NT2/D1 (cell line): ENCODE results near the gene OTOG.
A peak's percentile ranks its signal among the peaks of the same experiment; 100 is the strongest.

Source experiments
- DNase-seq: peaks from one replicate; pipeline ENCODE4 v3.0.0-alpha.2; 2011; ENCODE audit warnings: low read depth, low spot score
- H3K27me3 ChIP-seq: 2 replicates; pipeline ENCODE4 v1.6.0; 2011; ENCODE audit warnings: mild to moderate bottlenecking; ENCODE audit not compliant: insufficient read length, insufficient read depth
- H3K36me3 ChIP-seq: 2 replicates; pipeline ENCODE4 v1.6.1; 2011; ENCODE audit warnings: mild to moderate bottlenecking, low read length, mixed read lengths; ENCODE audit not compliant: insufficient read depth, insufficient read length
- H3K4me1 ChIP-seq: 2 replicates; pipeline ENCODE4 v1.5.1; 2011; ENCODE audit not compliant: insufficient read depth, insufficient read length
- H3K4me3 ChIP-seq: 2 replicates; pipeline ENCODE4 v1.5.1; 2011; ENCODE audit warnings: low read depth; ENCODE audit not compliant: insufficient read length
- H3K9ac ChIP-seq: 2 replicates; pipeline ENCODE4 v1.6.0; 2011; ENCODE audit warnings: low read depth; ENCODE audit not compliant: insufficient read length
- H3K9me3 ChIP-seq: 2 replicates; pipeline ENCODE4 v1.5.1; 2011; ENCODE audit warnings: mild to moderate bottlenecking, low read length; ENCODE audit not compliant: insufficient read depth
- SUZ12 ChIP-seq: IDR thresholded peaks from 2 replicates; pipeline ENCODE4 v1.6.1; 2011; ENCODE audit not compliant: insufficient read length, insufficient read depth; ENCODE audit errors: extremely low read depth
- YY1 ChIP-seq: IDR thresholded peaks from 2 replicates; pipeline ENCODE4 v1.6.1; 2011; ENCODE audit not compliant: insufficient read length, insufficient read depth
- ZNF274 ChIP-seq: IDR thresholded peaks from 2 replicates; pipeline ENCODE4 v1.6.1; 2011; ENCODE audit warnings: mild to moderate bottlenecking, low read depth, low read length

The OTOG gene, protein sequence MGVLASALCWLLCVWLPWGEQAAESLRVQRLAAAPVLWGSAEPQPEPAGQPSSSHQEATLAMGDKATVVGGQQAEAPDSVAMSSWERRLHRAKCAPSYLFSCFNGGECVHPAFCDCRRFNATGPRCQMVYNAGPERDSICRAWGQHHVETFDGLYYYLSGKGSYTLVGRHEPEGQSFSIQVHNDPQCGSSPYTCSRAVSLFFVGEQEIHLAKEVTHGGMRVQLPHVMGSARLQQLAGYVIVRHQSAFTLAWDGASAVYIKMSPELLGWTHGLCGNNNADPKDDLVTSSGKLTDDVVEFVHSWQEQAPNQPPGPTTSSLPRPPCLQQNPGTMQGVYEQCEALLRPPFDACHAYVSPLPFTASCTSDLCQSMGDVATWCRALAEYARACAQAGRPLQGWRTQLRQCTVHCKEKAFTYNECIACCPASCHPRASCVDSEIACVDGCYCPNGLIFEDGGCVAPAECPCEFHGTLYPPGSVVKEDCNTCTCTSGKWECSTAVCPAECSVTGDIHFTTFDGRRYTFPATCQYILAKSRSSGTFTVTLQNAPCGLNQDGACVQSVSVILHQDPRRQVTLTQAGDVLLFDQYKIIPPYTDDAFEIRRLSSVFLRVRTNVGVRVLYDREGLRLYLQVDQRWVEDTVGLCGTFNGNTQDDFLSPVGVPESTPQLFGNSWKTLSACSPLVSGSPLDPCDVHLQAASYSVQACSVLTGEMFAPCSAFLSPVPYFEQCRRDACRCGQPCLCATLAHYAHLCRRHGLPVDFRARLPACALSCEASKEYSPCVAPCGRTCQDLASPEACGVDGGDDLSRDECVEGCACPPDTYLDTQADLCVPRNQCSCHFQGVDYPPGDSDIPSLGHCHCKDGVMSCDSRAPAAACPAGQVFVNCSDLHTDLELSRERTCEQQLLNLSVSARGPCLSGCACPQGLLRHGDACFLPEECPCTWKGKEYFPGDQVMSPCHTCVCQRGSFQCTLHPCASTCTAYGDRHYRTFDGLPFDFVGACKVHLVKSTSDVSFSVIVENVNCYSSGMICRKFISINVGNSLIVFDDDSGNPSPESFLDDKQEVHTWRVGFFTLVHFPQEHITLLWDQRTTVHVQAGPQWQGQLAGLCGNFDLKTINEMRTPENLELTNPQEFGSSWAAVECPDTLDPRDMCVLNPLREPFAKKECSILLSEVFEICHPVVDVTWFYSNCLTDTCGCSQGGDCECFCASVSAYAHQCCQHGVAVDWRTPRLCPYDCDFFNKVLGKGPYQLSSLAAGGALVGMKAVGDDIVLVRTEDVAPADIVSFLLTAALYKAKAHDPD (N-terminal part only)

DNA sequence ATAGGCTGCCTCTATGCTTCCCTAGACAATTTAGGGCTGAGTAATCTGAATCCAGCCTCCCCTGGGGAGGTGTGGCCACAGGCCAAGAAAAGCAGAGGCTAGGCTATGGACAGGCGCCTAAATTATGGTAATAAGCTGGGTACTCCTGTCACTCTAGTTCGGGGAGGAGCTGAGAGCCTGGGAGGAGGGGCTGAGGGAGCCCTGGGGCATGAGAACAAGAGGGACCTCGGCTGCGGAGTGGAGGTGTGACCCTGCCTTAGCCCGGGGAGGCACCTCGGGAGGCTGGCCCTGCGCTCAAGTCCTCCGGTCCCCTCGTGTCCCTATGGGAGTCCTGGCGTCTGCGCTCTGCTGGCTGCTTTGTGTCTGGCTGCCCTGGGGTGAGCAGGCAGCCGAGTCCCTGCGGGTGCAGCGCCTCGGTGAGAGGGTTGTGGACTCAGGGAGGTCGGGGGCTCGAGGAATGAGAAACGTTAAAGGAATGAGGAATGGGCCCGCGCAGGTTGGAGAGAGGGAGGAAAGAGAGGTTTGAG lies at the start of gene OTOG:
TSS of gene OTOG (plus strand) at position 209 of the 527 bp plus-strand sequence. CDS start at position 323, 114 bp downstream.
- Histone ChIP-seq H3K9me3 (no peaks in the 10 kb centered on the region), H3K9ac (peak within 1 kb of the TSS; percentile 64), H3K27me3 (peaks cover 18% of the 10 kb centered on the region), H3K4me3 (peak within 1 kb of the TSS; percentile 37), H3K4me1 (peaks cover 15% of the 10 kb centered on the region), H3K36me3 (no peaks in the 10 kb centered on the region)
- TF ChIP-seq SUZ12 (no peak), ZNF274 (no peak), YY1 (no peak)
- DNase-seq, result no peak

DNA sequence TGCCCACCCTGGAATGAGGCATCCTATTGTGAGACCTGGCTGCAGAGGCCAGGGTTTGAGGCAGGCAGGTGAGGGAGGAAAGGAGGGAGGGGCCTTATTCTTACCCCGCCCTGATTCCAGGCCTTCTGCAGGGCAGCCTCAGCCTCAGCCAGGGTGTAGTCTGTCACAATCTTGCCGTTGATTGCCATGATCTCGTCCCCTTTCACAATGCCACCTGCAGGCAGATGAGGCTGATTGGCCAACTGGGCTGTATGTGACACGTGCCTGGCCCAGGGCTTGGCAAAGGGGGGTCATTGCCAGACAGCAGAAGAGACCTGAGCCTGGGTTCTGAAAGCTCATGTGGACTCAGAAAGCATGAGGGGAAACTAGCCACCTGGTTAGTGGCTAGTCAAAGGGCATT lies 49.0 kb upstream of the OTOG start:
- no peak for DNase-seq
- Histone ChIP-seq H3K9ac (no peak overlapping the region), H3K9me3 (no peaks in the 10 kb centered on the region), H3K27me3 (no peaks in the 10 kb centered on the region), H3K4me1 (no peaks in the 10 kb centered on the region), H3K4me3 (no peak overlapping the region), H3K36me3 (no peaks in the 10 kb centered on the region)
- TF ChIP-seq SUZ12 (no peak), ZNF274 (no peak), YY1 (no peak)

DNA sequence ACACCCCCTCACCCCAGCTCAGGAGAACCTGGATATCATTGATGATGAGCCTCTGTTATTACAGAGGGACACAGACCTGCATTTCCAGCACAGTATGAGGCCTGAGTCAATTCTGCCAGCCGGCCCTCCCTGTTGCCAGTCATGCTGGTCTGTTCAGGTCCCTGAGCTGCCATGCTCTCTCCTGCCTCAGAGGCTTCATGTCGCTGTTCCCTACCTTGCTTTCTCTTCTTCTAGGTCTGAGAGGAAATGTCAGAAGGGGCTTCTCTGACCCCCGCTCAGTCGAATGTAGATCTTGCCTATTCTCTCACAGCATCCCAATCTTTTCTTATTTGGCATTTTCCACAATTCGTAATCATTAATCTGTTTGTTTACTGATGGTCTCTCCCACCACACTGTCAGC lies 48.6 kb upstream of the OTOG start:
- H3K27me3 ChIP-seq, result no peaks in the 10 kb centered on the region
- H3K4me1 ChIP-seq, result no peaks in the 10 kb centered on the region
- DNase-seq, result no peak
- no peak for TF ChIP-seq SUZ12
- no peak for TF ChIP-seq ZNF274
- no peak for TF ChIP-seq YY1
- H3K36me3 ChIP-seq, result no peaks in the 10 kb centered on the region
- H3K9me3 ChIP-seq, result no peaks in the 10 kb centered on the region
- no peak overlapping the region for H3K4me3 ChIP-seq
- no peak overlapping the region for H3K9ac ChIP-seq

DNA sequence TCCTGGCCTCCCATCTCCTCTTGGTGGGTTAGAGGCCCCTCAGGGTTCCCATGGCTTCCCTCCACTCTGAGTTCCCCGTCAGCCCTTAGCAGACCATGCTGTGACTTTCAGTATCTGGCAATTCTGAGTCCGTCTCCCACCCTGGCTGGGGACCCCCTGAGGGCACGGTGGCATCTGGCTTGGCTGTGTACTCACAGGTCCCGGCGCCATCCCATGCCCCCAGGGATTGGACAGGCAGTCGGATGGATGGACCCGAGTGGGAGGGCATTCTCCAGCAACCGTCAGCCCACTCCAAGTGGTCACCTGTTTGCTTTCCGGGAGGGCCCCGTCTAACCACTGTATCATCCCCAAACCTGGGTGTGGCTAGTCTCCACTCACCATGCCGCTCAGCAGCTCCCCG lies 46.4 kb upstream of the OTOG start:
- no peaks in the 10 kb centered on the region for H3K36me3 ChIP-seq
- H3K4me3 ChIP-seq, result no peak overlapping the region
- DNase-seq, result no peak

DNA sequence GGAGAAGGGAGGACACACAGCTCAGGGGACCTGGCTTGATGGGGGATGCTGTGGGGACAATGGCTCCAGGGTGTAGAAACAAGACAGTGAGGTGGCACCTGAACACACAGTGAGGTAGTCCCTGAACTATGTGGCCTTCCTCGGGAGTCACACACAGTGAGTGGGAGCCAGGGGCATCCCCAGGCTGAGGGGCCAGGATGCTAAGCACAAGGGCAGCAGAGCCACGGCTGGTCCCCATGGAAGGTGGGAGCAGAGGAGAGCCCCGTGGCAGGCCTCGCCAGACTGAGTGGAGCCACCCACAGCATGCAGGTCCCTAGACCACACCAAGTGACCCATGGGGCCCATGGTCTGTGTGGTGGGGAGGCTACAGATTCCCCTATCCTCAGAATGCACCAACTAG lies 44.4 kb upstream of the OTOG start:
- DNase-seq, result no peak
- Histone ChIP-seq H3K9ac (no peak overlapping the region), H3K36me3 (no peaks in the 10 kb centered on the region), H3K4me1 (peaks cover 3% of the 10 kb centered on the region), H3K27me3 (peaks cover under 1% of the 10 kb centered on the region), H3K4me3 (no peak overlapping the region), H3K9me3 (no peaks in the 10 kb centered on the region)
- TF ChIP-seq ZNF274 (no peak), YY1 (no peak), SUZ12 (no peak)

More for the DNA sequence above, 46.4 kb upstream of the OTOG start:
- TF ChIP-seq YY1 (no peak), SUZ12 (no peak), ZNF274 (no peak)
- H3K27me3 ChIP-seq, result no peaks in the 10 kb centered on the region
- peaks cover 3% of the 10 kb centered on the region for H3K4me1 ChIP-seq
- H3K9ac ChIP-seq, result no peak overlapping the region
- H3K9me3 ChIP-seq, result no peaks in the 10 kb centered on the region

DNA sequence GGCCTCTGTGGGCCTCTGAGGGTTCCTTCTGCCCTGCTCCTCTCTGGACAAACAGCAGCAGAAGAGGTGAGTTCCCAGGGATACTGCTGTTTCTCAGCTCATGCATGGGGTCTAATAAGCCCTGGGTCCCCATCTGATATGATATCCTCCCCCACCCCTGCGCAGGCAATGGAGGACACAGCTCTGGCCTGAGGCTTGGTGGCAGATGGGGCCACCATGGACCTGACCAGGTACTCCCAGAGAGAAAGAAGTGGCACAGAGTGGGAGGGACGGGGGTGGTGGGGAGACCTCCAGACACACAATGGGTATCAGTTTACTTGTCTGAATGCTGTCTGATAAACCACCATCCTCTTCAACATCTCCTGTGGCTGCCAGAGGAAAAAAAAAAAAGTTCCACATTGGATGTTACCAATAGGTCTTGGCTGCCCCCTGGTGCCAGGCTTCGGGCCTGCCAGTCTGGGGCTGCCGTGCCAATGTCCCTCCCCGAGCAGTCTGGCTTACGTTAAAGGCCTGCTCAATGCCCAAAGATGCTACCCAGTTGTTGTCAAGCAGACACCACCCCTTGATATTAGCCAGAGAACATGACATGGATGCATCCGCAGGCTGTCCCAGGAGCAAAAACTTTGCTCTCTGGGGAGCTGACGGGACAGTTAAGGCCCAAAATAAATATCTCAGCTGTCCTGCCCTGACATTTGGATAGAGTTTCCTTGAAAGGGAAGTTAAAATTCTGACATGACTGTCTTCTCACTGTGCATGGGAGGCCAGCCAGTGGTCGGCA lies 42.5 kb upstream of the OTOG start:
- peaks cover 3% of the 10 kb centered on the region for H3K4me1 ChIP-seq
- DNase-seq, result peak; percentile 30
- H3K36me3 ChIP-seq, result no peaks in the 10 kb centered on the region
- H3K9ac ChIP-seq, result no peak overlapping the region
- H3K4me3 ChIP-seq, result no peak overlapping the region
- H3K9me3 ChIP-seq, result no peaks in the 10 kb centered on the region
- H3K27me3 ChIP-seq, result peaks cover 4% of the 10 kb centered on the region
- TF ChIP-seq ZNF274, result no peak
- TF ChIP-seq YY1, result no peak
- TF ChIP-seq SUZ12, result no peak
